Endothelial cell of umbilical vein (primary cell): ENCODE measurements around the gene CENPP. TPM values are rescaled to one million over a fixed set of nuclear protein-coding genes. Genes with fewer than 3 reads are reported as not detected.

Source experiments
- BruUV-seq: library from RNA; stranded (reverse); fragments of 400-500 nt; replicated peaks from 2 replicates; lab custom pipeline; 2021; lab: Mats Ljungman, UMichigan
- CTCF ChIA-PET: fragments of 300-600, 350-600 bp; sonication (Branson Sonifier 250); formaldehyde crosslinking; loops from one replicate; lab custom pipeline; 2021; ENCODE audit warnings: antibody characterized with exemption, inconsistent platforms; lab: Charles Lee
- POLR2A ChIA-PET: fragments of 300-600, 350-600 bp; sonication (Branson Sonifier 250); formaldehyde crosslinking; loops from one replicate; lab custom pipeline; 2021; ENCODE audit warnings: antibody characterized with exemption, inconsistent platforms; lab: Charles Lee
- DNase-seq: peaks from one replicate; pipeline ENCODE4 v3.0.0-alpha.2; 2011; ENCODE audit warnings: low read depth, low spot score
- FAIRE-seq: peaks from 2 replicates; lab custom pipeline; 2011; peaks lifted over from hg19 to GRCh38; lab: Jason Lieb, UNC
- H2AFZ ChIP-seq: 2 replicates; pipeline ENCODE4 v1.6.0; 2012; ENCODE audit warnings: low read depth, low read length, control low read depth, inconsistent platforms
- H3K27ac ChIP-seq: 2 replicates; pipeline ENCODE4 v1.5.1; 2011; ENCODE audit warnings: low read depth, mild to moderate bottlenecking, control low read depth, low read length, moderate library complexity; ENCODE audit not compliant: insufficient read depth
- H3K27me3 ChIP-seq, 2 experiments: 2 replicates each; pipeline versions ENCODE4 v1.6.0 to v1.6.1; 2011; ENCODE audit warnings: low read length in 2 of 2, mixed read lengths in 1 of 2; ENCODE audit not compliant: control insufficient read depth in 2 of 2, insufficient read depth in 2 of 2
- H3K36me3 ChIP-seq, 2 experiments: 2 replicates in 1 of 2; 3 replicates in 1 of 2; pipeline ENCODE4 v1.5.1; 2011; ENCODE audit warnings: low read length in 2 of 2, mild to moderate bottlenecking in 1 of 2, moderate library complexity in 1 of 2; ENCODE audit not compliant: control insufficient read depth in 2 of 2, insufficient read depth in 2 of 2; ENCODE audit errors: extremely low read depth in 1 of 2
- H3K4me1 ChIP-seq: 3 replicates; pipeline ENCODE4 v1.5.1; 2011; ENCODE audit warnings: mild to moderate bottlenecking, low read length; ENCODE audit not compliant: control insufficient read depth, insufficient read depth; ENCODE audit errors: extremely low read depth
- H3K4me2 ChIP-seq: 2 replicates; pipeline ENCODE4 v1.6.1; 2011; ENCODE audit warnings: low read length, control low read depth, mixed read lengths; ENCODE audit not compliant: insufficient read depth
- H3K4me3 ChIP-seq, 3 experiments: fragments of 200-600 bp in 1 of 3; sonication (generic), shearing (Covaris generic) in 1 of 3; replicated peaks in 1 of 3; 2 replicates each; pipeline ENCODE4 v1.5.1; 2011 to 2016; ENCODE audit warnings: control low read depth in 3 of 3, low read length in 3 of 3, mild to moderate bottlenecking in 2 of 3, inconsistent platforms in 1 of 3, low read depth in 1 of 3, moderate library complexity in 1 of 3; ENCODE audit not compliant: insufficient read depth in 1 of 3
- H3K79me2 ChIP-seq: 2 replicates; pipeline ENCODE4 v1.6.0; 2012; ENCODE audit warnings: low read length, inconsistent platforms; ENCODE audit not compliant: control insufficient read depth, insufficient read depth
- H3K9ac ChIP-seq: replicated peaks from 2 replicates; pipeline ENCODE3; 2011; ENCODE audit warnings: low read length, control low read depth; ENCODE audit not compliant: insufficient read depth; ENCODE audit errors: extremely low read depth
- H3K9me1 ChIP-seq: replicated peaks from 3 replicates; pipeline ENCODE4 v1.6.0; 2011; ENCODE audit warnings: mild to moderate bottlenecking, low read length; ENCODE audit not compliant: control insufficient read depth, insufficient read depth; ENCODE audit errors: extremely low read depth
- H3K9me3 ChIP-seq: replicated peaks from 2 replicates; pipeline ENCODE4 v1.5.1; 2012; ENCODE audit warnings: low read length, inconsistent platforms; ENCODE audit not compliant: control insufficient read depth, insufficient read depth
- H4K20me1 ChIP-seq: replicated peaks from 2 replicates; pipeline ENCODE3; 2011; ENCODE audit warnings: mild to moderate bottlenecking, low read length; ENCODE audit not compliant: control insufficient read depth, insufficient read depth; ENCODE audit errors: extremely low read depth
- FOS ChIP-seq: IDR thresholded peaks from 2 replicates; pipeline ENCODE4 v1.6.1; 2011; ENCODE audit warnings: mild to moderate bottlenecking, low read length, moderate library complexity, borderline replicate concordance; ENCODE audit not compliant: insufficient read depth
- GATA2 ChIP-seq: IDR thresholded peaks from 2 replicates; pipeline ENCODE4 v1.7.0; 2011; ENCODE audit warnings: low read depth, mild to moderate bottlenecking, moderate library complexity, mixed read lengths, low read length; ENCODE audit not compliant: insufficient read length, insufficient read depth
- MYC ChIP-seq: IDR thresholded peaks from one replicate; pipeline ENCODE4 v1.6.1; 2011; ENCODE audit warnings: mild to moderate bottlenecking, low read depth, low read length
- POLR2AphosphoS5 ChIP-seq: IDR thresholded peaks from 2 replicates; pipeline ENCODE4 v1.6.1; 2012; ENCODE audit warnings: low read depth, mild to moderate bottlenecking, control low read depth, low read length, moderate library complexity; ENCODE audit not compliant: insufficient read depth
- dilution Hi-C: fragments of 300-500 bp; cut with MboI; formaldehyde crosslinking; loops from one replicate; pipeline ENCODE4 v1.15.0; 2019; ENCODE audit warnings: low sequenced_read_pairs; ENCODE audit not compliant: extremely low pct_ligation_motif_present
- intact Hi-C: fragments of 100-400 bp; cut with micrococcal nuclease; formaldehyde crosslinking; loops from one replicate; pipeline ENCODE4 v1.10.0; 2022
- polyA plus RNA-seq, 4 experiments: library from polyadenylated mRNA; depleted of rRNA in 3 of 4; stranded (reverse) in 3 of 4; unstranded in 1 of 4; fragments of >200 nt; gene quantifications; 2 replicates each; pipeline versions ENCODE4 v1.2.1 to v1.2.3, GENCODE V29; 2011 to 2012; ENCODE audit warnings: missing spikeins in 1 of 4
- total RNA-seq: library from RNA; stranded (reverse); gene quantifications from 2 replicates; pipeline ENCODE4 v1.2.3, GENCODE V29; 2021
- TF ChIP-seq, protein P1 (sequence below), 2 donors: IDR thresholded peaks; 1 replicate in 1 of 2; 2 replicates in 1 of 2; pipeline ENCODE4 v1.5.1; 2011; ENCODE audit warnings: low read length in 2 of 2, mild to moderate bottlenecking in 2 of 2, moderate library complexity in 2 of 2, control low read depth in 1 of 2, inconsistent platforms in 1 of 2, low read depth in 1 of 2; ENCODE audit not compliant: insufficient read depth in 1 of 2; ENCODE audit errors: extremely low read depth in 1 of 2

CENPP gene
- total and polyA plus RNA-seq, 2 donors (not counting 3 experiments of a cell fraction or from before 2014, with no cell fraction given), result 1.2 to 12.0 TPM

DNA sequence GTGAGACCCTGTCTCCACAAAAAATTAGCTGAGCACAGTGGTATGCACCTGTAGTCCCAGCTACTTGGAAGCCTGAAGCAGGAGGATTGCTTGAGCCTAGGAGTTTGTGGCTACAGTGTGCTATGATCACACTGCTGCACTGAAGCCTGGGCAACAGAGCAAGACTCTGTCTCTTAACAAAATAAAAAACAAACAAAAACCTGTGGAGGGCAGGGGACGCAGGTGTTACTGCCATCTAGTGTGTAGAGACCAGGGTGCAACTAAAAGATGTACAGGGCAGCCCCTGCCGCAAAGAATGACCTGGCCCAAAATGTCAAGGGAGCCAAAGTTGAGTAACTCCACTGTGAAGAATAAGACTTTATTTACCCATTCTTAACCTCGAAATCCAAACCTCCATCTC is 129.5 kb downstream of the CENPP start:
- Histone ChIP-seq H3K4me3 (no peak overlapping the region), H3K4me2 (no peak overlapping the region), H3K36me3 (no peaks in the 10 kb centered on the region), H3K27ac (no peak overlapping the region), H3K9ac (no peak overlapping the region), H3K9me3 (no peaks in the 10 kb centered on the region), H3K27me3 (no peaks in the 10 kb centered on the region), H4K20me1 (no peaks in the 10 kb centered on the region), H3K9me1 (no peaks in the 10 kb centered on the region), H3K79me2 (no peaks in the 10 kb centered on the region), H3K4me1 (no peaks in the 10 kb centered on the region), H2AFZ (no peak overlapping the region)
- no TSS peak for BruUV-seq
- intact Hi-C loops (no loop called here), dilution Hi-C loops (no loop called here)
- ChIA-PET POLR2A (no interaction called here), CTCF (interaction anchor here (0.9 to 1.0 kb wide), 3 partner anchors 25 to 317 kb away, joined by 3 to 4 read pairs (median 4); no protein-coding TSS in a partner anchor)
- FAIRE-seq (no peak), DNase-seq (no peak)
- TF ChIP-seq, protein P1, sequence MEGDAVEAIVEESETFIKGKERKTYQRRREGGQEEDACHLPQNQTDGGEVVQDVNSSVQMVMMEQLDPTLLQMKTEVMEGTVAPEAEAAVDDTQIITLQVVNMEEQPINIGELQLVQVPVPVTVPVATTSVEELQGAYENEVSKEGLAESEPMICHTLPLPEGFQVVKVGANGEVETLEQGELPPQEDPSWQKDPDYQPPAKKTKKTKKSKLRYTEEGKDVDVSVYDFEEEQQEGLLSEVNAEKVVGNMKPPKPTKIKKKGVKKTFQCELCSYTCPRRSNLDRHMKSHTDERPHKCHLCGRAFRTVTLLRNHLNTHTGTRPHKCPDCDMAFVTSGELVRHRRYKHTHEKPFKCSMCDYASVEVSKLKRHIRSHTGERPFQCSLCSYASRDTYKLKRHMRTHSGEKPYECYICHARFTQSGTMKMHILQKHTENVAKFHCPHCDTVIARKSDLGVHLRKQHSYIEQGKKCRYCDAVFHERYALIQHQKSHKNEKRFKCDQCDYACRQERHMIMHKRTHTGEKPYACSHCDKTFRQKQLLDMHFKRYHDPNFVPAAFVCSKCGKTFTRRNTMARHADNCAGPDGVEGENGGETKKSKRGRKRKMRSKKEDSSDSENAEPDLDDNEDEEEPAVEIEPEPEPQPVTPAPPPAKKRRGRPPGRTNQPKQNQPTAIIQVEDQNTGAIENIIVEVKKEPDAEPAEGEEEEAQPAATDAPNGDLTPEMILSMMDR (IDR thresholded peaks at IDR 0.05; ENCODE audit: extremely low read depth in 1 of 2, insufficient read depth in 1 of 2, low read depth in 1 of 2, low read length in 2 of 2), result peak in 1 of 2 donors; percentile 15
- TF ChIP-seq MYC, result no peak

DNA sequence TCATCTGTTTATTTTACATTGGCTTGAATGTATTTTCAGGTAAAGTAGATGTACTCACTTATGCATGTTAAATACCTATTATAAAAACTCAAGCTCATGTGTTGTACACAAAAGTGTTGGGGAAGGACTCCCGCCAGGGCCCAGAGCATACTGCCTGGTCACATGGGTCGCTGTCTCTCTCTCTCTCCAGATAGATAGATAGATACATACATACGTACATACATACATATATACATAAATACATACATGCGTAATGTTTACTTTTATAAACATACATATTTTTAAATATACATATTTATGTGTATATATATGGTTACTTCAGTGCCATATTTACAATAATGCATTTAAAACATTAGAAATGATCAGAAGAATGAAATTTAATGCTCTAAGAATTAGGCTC is 131.8 kb downstream of the CENPP start:
- H3K9me3 ChIP-seq, result no peaks in the 10 kb centered on the region
- CTCF ChIA-PET, result interaction anchor here (1.0 kb wide), 1 partner anchor 16 kb away, joined by 3 read pairs; no protein-coding TSS in a partner anchor

More for the DNA sequence above, 131.8 kb downstream of the CENPP start:
- H3K27ac ChIP-seq, result no peak overlapping the region
- H3K9me1 ChIP-seq, result no peaks in the 10 kb centered on the region
- no peaks in the 10 kb centered on the region for H3K79me2 ChIP-seq
- TF ChIP-seq FOS (no peak), GATA2 (no peak), MYC (no peak), POLR2AphosphoS5 (no peak)
- TF ChIP-seq, protein P1 (IDR thresholded peaks at IDR 0.05; ENCODE audit: extremely low read depth in 1 of 2, insufficient read depth in 1 of 2, low read depth in 1 of 2, low read length in 2 of 2), result no peak
- no peak for DNase-seq
- intact Hi-C loops, result no loop called here
- no TSS peak for BruUV-seq
- H3K9ac ChIP-seq, result no peak overlapping the region
- no peak for FAIRE-seq
- H3K4me3 ChIP-seq, result no peak overlapping the region
- POLR2A ChIA-PET, result no interaction called here
- H4K20me1 ChIP-seq, result no peaks in the 10 kb centered on the region
- no peaks in the 10 kb centered on the region for H3K36me3 ChIP-seq
- no peaks in the 10 kb centered on the region for H3K27me3 ChIP-seq
- dilution Hi-C loops, result no loop called here
- no peak overlapping the region for H3K4me2 ChIP-seq
- no peak overlapping the region for H2AFZ ChIP-seq
- H3K4me1 ChIP-seq, result no peaks in the 10 kb centered on the region
